ENCODE results near the gene ZNF700.
"Not testable (repeated sequence)": the region's sequence is repeated elsewhere in the genome, so short reads cannot be mapped to it uniquely, and the experiment has no call there.

Gene ZNF700

DNA sequence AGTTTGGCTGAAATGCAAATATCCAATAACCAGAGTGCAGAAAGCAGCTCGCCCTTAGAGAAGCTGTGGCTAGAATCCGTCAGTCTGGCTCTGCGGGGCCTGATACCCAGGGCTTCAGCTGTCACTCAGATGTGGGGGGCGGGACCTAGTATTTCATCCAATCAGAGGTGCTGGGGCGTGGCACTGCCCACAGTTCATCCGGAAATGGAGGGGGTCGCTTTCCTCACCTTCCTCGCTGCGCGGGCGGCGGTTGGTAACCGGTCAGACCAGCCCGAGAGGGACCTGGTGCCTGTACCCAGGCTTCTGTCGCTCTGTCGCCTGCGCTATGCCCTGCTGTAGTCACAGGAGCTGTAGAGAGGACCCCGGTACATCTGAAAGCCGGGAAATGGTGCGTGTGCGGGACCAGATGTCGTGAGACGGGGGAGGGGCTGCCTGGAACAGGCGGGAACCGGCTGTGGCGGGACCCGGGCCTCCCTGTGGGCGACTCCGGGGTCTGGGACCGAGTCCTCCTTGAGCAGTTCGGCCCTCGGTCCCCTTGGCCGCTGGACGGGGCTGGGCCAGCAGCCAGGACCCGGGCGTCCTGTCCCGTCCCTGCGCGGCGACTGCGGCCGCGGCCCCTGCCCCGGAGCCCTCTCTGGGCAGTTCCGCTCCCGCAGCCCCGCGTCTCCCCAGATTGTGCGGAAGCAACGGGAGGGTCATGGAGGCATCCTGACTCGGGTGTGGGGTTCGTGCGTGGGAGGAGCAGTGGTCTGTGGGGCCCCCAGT lies at the start of gene ZNF700:
Gene ZNF700, plus strand, starts transcription at position 222 of the 765 bp plus-strand sequence. Its CDS starts 104 bp downstream, at position 326.
- peak within 1 kb of the TSS; percentile 96 for H3K27ac ChIP-seq (ENCODE audit: low read depth, low read length, poor library complexity, severe bottlenecking)
- peaks cover 32% of the 10 kb centered on the region for H3K36me3 ChIP-seq (ENCODE audit: insufficient read depth, low read length)
- H3K4me3 ChIP-seq (ENCODE audit: low read depth, low read length, poor library complexity, severe bottlenecking): peak within 1 kb of the TSS; percentile 95
- TF ChIP-seq CTCF (IDR thresholded peaks at IDR 0.05; ENCODE audit: low read length) (no peak), EZH2 (IDR thresholded peaks at IDR 0.05; ENCODE audit: borderline replicate concordance, low read length) (no peak)
- no peaks in the 10 kb centered on the region for H4K20me1 ChIP-seq (ENCODE audit: insufficient read depth, low read length)
- peaks cover 18% of the 10 kb centered on the region for H3K4me1 ChIP-seq (ENCODE audit: insufficient read depth, low read length, severe bottlenecking)
- peaks cover 14% of the 10 kb centered on the region for H3K9me3 ChIP-seq (ENCODE audit: low read length)
- H3K79me2 ChIP-seq (ENCODE audit: insufficient read depth, low read length): peaks cover 25% of the 10 kb centered on the region
- H3K9ac ChIP-seq (ENCODE audit: low read length): peak within 1 kb of the TSS; percentile 95
- H2AFZ ChIP-seq (ENCODE audit: low read length): no peak within 1 kb of the TSS
- H3K4me2 ChIP-seq (ENCODE audit: low read length): peak within 1 kb of the TSS; percentile 88
- H3K27me3 ChIP-seq (ENCODE audit: insufficient read depth, low read length): no peaks in the 10 kb centered on the region
- no peaks in the 10 kb centered on the region for H3K9me2 ChIP-seq (ENCODE audit: low read depth, low read length)
- H3F3A ChIP-seq (ENCODE audit: insufficient read depth, low read length): no peaks in the 10 kb centered on the region

DNA sequence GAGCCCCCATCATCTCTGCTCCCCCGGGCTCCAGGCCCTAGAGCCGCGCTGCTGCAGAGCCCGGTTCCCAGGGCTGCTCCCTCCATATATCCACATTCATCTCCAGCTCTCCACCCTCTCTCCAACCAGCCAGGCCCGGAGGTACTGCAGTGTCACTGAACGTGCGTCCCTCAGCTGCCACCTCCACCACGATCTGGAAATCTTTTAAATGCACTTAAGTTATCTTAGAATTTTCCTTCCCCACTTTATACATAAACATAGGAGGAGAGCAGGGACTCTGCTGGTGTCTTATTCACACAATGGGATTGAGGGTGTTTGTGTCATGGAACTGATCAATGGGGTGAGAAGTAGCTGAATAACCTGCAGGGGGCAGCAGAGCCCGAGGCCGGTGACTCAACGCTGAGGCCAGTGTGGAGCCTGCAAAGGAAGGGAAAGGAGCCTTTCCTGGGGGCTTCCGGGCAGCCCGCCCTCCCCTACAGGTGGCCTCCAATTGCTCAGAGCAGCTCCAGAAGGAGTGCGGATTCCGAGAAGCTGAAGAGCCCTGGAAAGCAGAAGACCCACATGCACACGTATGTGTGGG lies 45.1 kb upstream of the ZNF700 start:
- not testable (repeated sequence) for H3K9me2 ChIP-seq (ENCODE audit: low read depth, low read length); H2AFZ ChIP-seq (ENCODE audit: low read length); H3K9ac ChIP-seq (ENCODE audit: low read length); H3K4me3 ChIP-seq (ENCODE audit: low read depth, low read length, poor library complexity, severe bottlenecking); H3K27me3 ChIP-seq (ENCODE audit: insufficient read depth, low read length); H3F3A ChIP-seq (ENCODE audit: insufficient read depth, low read length); H3K4me1 ChIP-seq (ENCODE audit: insufficient read depth, low read length, severe bottlenecking); H3K79me2 ChIP-seq (ENCODE audit: insufficient read depth, low read length); H3K9me3 ChIP-seq (ENCODE audit: low read length); H4K20me1 ChIP-seq (ENCODE audit: insufficient read depth, low read length); H3K4me2 ChIP-seq (ENCODE audit: low read length); H3K27ac ChIP-seq (ENCODE audit: low read depth, low read length, poor library complexity, severe bottlenecking); H3K36me3 ChIP-seq (ENCODE audit: insufficient read depth, low read length)
- TF ChIP-seq CTCF (IDR thresholded peaks at IDR 0.05; ENCODE audit: low read length): peak; percentile 42

DNA sequence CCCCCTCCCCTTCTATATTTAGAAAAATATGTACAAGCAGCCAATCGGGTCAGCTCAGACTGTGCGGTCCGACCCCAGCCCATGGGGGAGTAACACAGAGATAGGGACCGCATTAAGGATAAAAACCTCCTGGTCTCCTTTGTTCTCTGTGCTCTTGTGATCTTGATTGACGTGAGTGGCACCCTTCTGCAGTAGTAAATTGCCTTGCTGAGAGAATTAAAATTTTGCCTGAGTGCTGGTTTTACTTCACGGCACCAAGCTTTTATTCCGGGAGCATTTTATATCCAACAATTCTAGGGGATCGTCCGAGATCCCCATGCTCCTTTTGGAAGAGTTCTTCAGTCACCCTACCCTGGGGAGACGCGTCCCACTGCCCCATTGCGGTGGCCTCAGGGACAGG lies 44.3 kb upstream of the ZNF700 start:
- Histone ChIP-seq H4K20me1 (ENCODE audit: insufficient read depth, low read length) (no peaks in the 10 kb centered on the region), H3K9me3 (ENCODE audit: low read length) (no peaks in the 10 kb centered on the region), H3F3A (ENCODE audit: insufficient read depth, low read length) (no peaks in the 10 kb centered on the region), H3K27me3 (ENCODE audit: insufficient read depth, low read length) (no peaks in the 10 kb centered on the region), H3K36me3 (ENCODE audit: insufficient read depth, low read length) (no peaks in the 10 kb centered on the region), H3K9me2 (ENCODE audit: low read depth, low read length) (no peaks in the 10 kb centered on the region), H3K79me2 (ENCODE audit: insufficient read depth, low read length) (no peaks in the 10 kb centered on the region), H3K4me3 (ENCODE audit: low read depth, low read length, poor library complexity, severe bottlenecking) (no peak overlapping the region), H3K4me1 (ENCODE audit: insufficient read depth, low read length, severe bottlenecking) (no peaks in the 10 kb centered on the region), H2AFZ (ENCODE audit: low read length) (no peak overlapping the region), H3K27ac (ENCODE audit: low read depth, low read length, poor library complexity, severe bottlenecking) (no peak overlapping the region), H3K9ac (ENCODE audit: low read length) (no peak overlapping the region), H3K4me2 (ENCODE audit: low read length) (no peak overlapping the region)
- TF ChIP-seq EZH2 (IDR thresholded peaks at IDR 0.05; ENCODE audit: borderline replicate concordance, low read length) (no peak), CTCF (IDR thresholded peaks at IDR 0.05; ENCODE audit: low read length) (no peak)

Measured in OCI-LY1 (cell line).